Measurements from ENCODE around the gene MED12L. TPM values are rescaled to one million over a fixed set of nuclear protein-coding genes. Genes with fewer than 3 reads are reported as not detected.

Gene MED12L
- 0.32 to 0.90 TPM (median 0.42 TPM) in 5 replicates for total RNA-seq (2022; extraction: Qiagen RNA extraction)

GRCh38 chr3:151085227-151085888 is at the start of gene MED12L:
Gene MED12L (plus strand): TSS chr3:151085664. CDS start chr3:151086927, 1,263 bp downstream.

GRCh38 chr3:151203051-151203420 is 117.6 kb downstream of the MED12L start, which contains the start of gene GPR171:
Gene GPR171 (minus strand): TSS chr3:151203216. CDS start chr3:151199386, 3,830 bp downstream.

GRCh38 chr3:151278230-151278629 is 192.8 kb downstream of the MED12L start, which contains the start of gene P2RY14:
Gene P2RY14 (minus strand): TSS chr3:151278542. CDS start chr3:151214316, 64,226 bp downstream.

GRCh38 chr3:151316267-151316991 is 231.0 kb downstream of the MED12L start, which contains the start of gene GPR87:
Gene GPR87 (minus strand): TSS chr3:151316820. CDS start chr3:151300100, 16,720 bp downstream.

GRCh38 chr3:151329363-151329762 is 243.9 kb downstream of the MED12L start, which contains the start of gene P2RY13:
Gene P2RY13 (minus strand): TSS chr3:151329549. CDS start chr3:151329528, 21 bp downstream.

GRCh38 chr3:151384741-151385174 is 299.3 kb downstream of the MED12L start, which contains the start of gene P2RY12:
Gene P2RY12 (minus strand): TSS chr3:151384753. CDS start chr3:151338845, 45,908 bp downstream.

GRCh38 chr3:151460774-151461450 is 375.4 kb downstream of the MED12L start, which contains the start of gene IGSF10:
Gene IGSF10 (minus strand): TSS chr3:151461061. CDS start chr3:151458709, 2,352 bp downstream.

Other genes with a start within 250 kb of the MED12L start
- gene MINDY4B, start 180.2 kb upstream of the MED12L start, total RNA-seq (2022; extraction: Qiagen RNA extraction), result not detected in 5 replicates
- gene CLRN1, start 112.9 kb upstream of the MED12L start, total RNA-seq (2022; extraction: Qiagen RNA extraction), result not detected in 5 replicates
- not detected in 5 replicates for gene GPR171, start 117.6 kb downstream of the MED12L start, total RNA-seq (2022; extraction: Qiagen RNA extraction)
- not detected in 5 replicates for gene P2RY14, start 192.9 kb downstream of the MED12L start, total RNA-seq (2022; extraction: Qiagen RNA extraction)
- gene GPR87, start 231.2 kb downstream of the MED12L start, total RNA-seq (2022; extraction: Qiagen RNA extraction), result 1.8 to 2.5 TPM (median 2.3 TPM) in 5 replicates
- not detected in 5 replicates for gene P2RY13, start 243.9 kb downstream of the MED12L start, total RNA-seq (2022; extraction: Qiagen RNA extraction)